ENCODE data around the gene GEMIN7. TPM values are rescaled to one million over a fixed set of nuclear protein-coding genes. Genes with fewer than 3 reads are reported as not detected.

The GEMIN7 gene
- total RNA-seq, 1 experiment from 2014 or later, result 34.0 TPM

- Histone ChIP-seq H3K27me3 (replicated peaks; ENCODE audit: insufficient read depth, low read depth, low read length, poor library complexity) (no peaks in the 10 kb centered on the region), H3K9me3 (ENCODE audit: low read depth, low read length, poor library complexity, severe bottlenecking) (no peaks in the 10 kb centered on the region), H3K4me3 (ENCODE audit: low read depth, low read length, poor library complexity, severe bottlenecking) (no peak overlapping the region), H3K27ac (ENCODE audit: low read depth, low read length, poor library complexity, severe bottlenecking) (no peak overlapping the region), H3K4me1 (ENCODE audit: insufficient read depth, low read length, poor library complexity, severe bottlenecking) (no peaks in the 10 kb centered on the region), H3K36me3 (ENCODE audit: insufficient read depth, low read length, poor library complexity, severe bottlenecking) (no peaks in the 10 kb centered on the region)
- no peak for DNase-seq (ENCODE audit: low spot score)
- no TSS peak for BruUV-seq (replicated peaks)
- TF ChIP-seq EZH2 (IDR thresholded peaks at IDR 0.05; ENCODE audit: borderline replicate concordance, low read depth, low read length, poor library complexity, severe bottlenecking), result no peak
- no peak for TF ChIP-seq CTCF (conservative IDR thresholded peaks at IDR 0.05; ENCODE audit: low read depth, low read length)
- intact Hi-C loops (cut with micrococcal nuclease; ENCODE audit: unreplicated experiment), result no loop called here
- POLR2A ChIA-PET (ENCODE audit: low non-redundant PET), result no interaction called here
- CTCF ChIA-PET, result no interaction called here
Observed at GRCh38 chr19:45136507-45137178, 57.6 kb downstream of the GEMIN7 start.

GRCh38 chr19:45137179-45137761 lies 58.2 kb downstream of the GEMIN7 start:
- no peaks in the 10 kb centered on the region for H3K4me1 ChIP-seq (ENCODE audit: insufficient read depth, low read length, poor library complexity, severe bottlenecking)
- H3K27ac ChIP-seq (ENCODE audit: low read depth, low read length, poor library complexity, severe bottlenecking), result no peak overlapping the region
- ChIA-PET POLR2A (ENCODE audit: low non-redundant PET) (no interaction called here), CTCF (no interaction called here)
- H3K36me3 ChIP-seq (ENCODE audit: insufficient read depth, low read length, poor library complexity, severe bottlenecking), result no peaks in the 10 kb centered on the region
- H3K27me3 ChIP-seq (replicated peaks; ENCODE audit: insufficient read depth, low read depth, low read length, poor library complexity), result no peaks in the 10 kb centered on the region
- no peak overlapping the region for H3K4me3 ChIP-seq (ENCODE audit: low read depth, low read length, poor library complexity, severe bottlenecking)
- no peak for DNase-seq (ENCODE audit: low spot score)
- intact Hi-C loops (cut with micrococcal nuclease; ENCODE audit: unreplicated experiment), result no loop called here
- no peak for TF ChIP-seq EZH2 (IDR thresholded peaks at IDR 0.05; ENCODE audit: borderline replicate concordance, low read depth, low read length, poor library complexity, severe bottlenecking)
- TF ChIP-seq CTCF (conservative IDR thresholded peaks at IDR 0.05; ENCODE audit: low read depth, low read length), result no peak
- H3K9me3 ChIP-seq (ENCODE audit: low read depth, low read length, poor library complexity, severe bottlenecking), result no peaks in the 10 kb centered on the region
- no TSS peak for BruUV-seq (replicated peaks)

GRCh38 chr19:45138303-45138751 lies 59.3 kb downstream of the GEMIN7 start:
- no peak overlapping the region for H3K4me3 ChIP-seq (ENCODE audit: low read depth, low read length, poor library complexity, severe bottlenecking)
- H3K27me3 ChIP-seq (replicated peaks; ENCODE audit: insufficient read depth, low read depth, low read length, poor library complexity), result no peaks in the 10 kb centered on the region
- H3K36me3 ChIP-seq (ENCODE audit: insufficient read depth, low read length, poor library complexity, severe bottlenecking), result peaks cover 2% of the 10 kb centered on the region
- CTCF ChIA-PET, result no interaction called here
- H3K27ac ChIP-seq (ENCODE audit: low read depth, low read length, poor library complexity, severe bottlenecking), result no peak overlapping the region
- no peaks in the 10 kb centered on the region for H3K9me3 ChIP-seq (ENCODE audit: low read depth, low read length, poor library complexity, severe bottlenecking)
- no peak for DNase-seq (ENCODE audit: low spot score)
- TF ChIP-seq EZH2 (IDR thresholded peaks at IDR 0.05; ENCODE audit: borderline replicate concordance, low read depth, low read length, poor library complexity, severe bottlenecking) (no peak), CTCF (conservative IDR thresholded peaks at IDR 0.05; ENCODE audit: low read depth, low read length) (no peak)
- intact Hi-C loops (cut with micrococcal nuclease; ENCODE audit: unreplicated experiment), result no loop called here
- BruUV-seq (replicated peaks), result no TSS peak
- POLR2A ChIA-PET (ENCODE audit: low non-redundant PET), result no interaction called here
- H3K4me1 ChIP-seq (ENCODE audit: insufficient read depth, low read length, poor library complexity, severe bottlenecking), result no peaks in the 10 kb centered on the region

Data from A673 (cell line).